H1 (cell line): ENCODE measurements around the gene UBE2F.

Experiments
- POLR2A ChIP-seq, 2 experiments: IDR thresholded peaks; 1 replicate in 1 of 2; 2 replicates in 1 of 2; pipeline ENCODE4 v1.6.1; 2011; ENCODE audit warnings: low read depth in 2 of 2, low read length in 2 of 2, mild to moderate bottlenecking in 2 of 2; ENCODE audit errors: control extremely low read depth in 1 of 2
- TF ChIP-seq, protein P1 (sequence below): IDR thresholded peaks from 2 replicates; pipeline ENCODE4 v1.6.1; 2011; ENCODE audit warnings: low read depth, mild to moderate bottlenecking, low read length; ENCODE audit not compliant: insufficient read depth

DNA sequence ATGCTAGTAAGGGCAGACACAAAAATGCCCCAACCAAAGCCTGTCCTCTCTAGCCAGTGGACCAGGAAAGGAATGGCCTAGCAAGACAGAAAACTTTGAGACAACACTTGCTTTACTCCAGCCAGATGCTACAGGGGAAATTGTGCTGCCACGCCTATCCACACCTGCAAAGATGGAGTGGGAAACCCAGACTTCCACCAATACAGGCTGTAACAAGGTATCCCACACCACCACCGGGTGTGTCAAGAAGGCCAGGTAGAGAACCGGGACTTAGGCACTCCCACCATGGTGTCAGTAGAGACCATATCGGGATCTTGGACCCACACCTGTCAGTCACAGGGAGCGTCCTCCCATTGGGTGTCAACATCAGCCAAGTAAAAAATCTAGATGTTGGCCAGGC is 117.1 kb downstream of the UBE2F start:
- no peak for TF ChIP-seq POLR2A (IDR thresholded peaks at IDR 0.05; ENCODE audit: control extremely low read depth in 1 of 2, low read depth in 2 of 2, low read length in 2 of 2)
- TF ChIP-seq, protein P1, sequence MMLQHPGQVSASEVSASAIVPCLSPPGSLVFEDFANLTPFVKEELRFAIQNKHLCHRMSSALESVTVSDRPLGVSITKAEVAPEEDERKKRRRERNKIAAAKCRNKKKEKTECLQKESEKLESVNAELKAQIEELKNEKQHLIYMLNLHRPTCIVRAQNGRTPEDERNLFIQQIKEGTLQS, result no peak
